SK-N-MC (cell line): ENCODE measurements around the gene PARD3.

Experiments used
- EZH2 ChIP-seq: fragments of 200-600 bp; sonication (generic); IDR thresholded peaks from one replicate; pipeline ENCODE4 v1.6.1; 2017; ENCODE audit warnings: antibody characterized with exemption
- FOXP2 ChIP-seq: optimal IDR thresholded peaks from 2 replicates; pipeline ENCODE3; 2011; ENCODE audit warnings: mild to moderate bottlenecking, moderate library complexity; ENCODE audit not compliant: insufficient read depth; ENCODE audit errors: extremely low read length, control extremely low read depth
- POLR2AphosphoS5 ChIP-seq: IDR thresholded peaks from 2 replicates; pipeline ENCODE4 v1.6.1; 2012; ENCODE audit warnings: mild to moderate bottlenecking, low read depth, low read length, borderline replicate concordance

- no peak for TF ChIP-seq POLR2AphosphoS5
- TF ChIP-seq EZH2: no peak
- TF ChIP-seq FOXP2: no peak
Observed at GRCh38 chr10:34337917-34338316, 477.2 kb downstream of the PARD3 start.
